Limb (tissue), 2 donors: ENCODE results near the gene D2HGDH.
"Not testable (repeated sequence)": the region's sequence is repeated elsewhere in the genome, so short reads cannot be mapped to it uniquely, and the experiment has no call there.

Experiments used
- DNase-seq, 2 donors: peaks; one replicate each; pipeline ENCODE4 v3.0.0-alpha.2; 2016; ENCODE audit errors: extremely low spot score in 2 of 2

The D2HGDH gene

DNA sequence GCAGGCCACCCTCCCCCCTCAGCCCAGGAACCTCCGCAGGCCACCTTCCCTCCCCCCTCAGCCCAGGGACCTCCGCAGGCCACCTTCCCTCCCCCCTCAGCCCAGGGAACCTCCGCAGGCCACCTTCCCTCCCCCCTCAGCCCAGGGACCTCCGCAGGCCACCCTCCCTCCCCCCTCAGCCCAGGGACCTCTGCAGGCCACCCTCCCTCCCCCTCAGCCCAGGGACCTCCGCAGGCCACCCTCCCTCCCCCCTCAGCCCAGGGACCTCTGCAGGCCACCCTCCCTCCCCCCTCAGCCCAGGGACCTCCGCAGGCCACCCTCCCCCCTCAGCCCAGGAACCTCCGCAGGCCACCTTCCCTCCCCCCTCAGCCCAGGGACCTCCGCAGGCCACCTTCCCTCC, 71.8 kb downstream of the D2HGDH start:
- not testable (repeated sequence) for DNase-seq

DNA sequence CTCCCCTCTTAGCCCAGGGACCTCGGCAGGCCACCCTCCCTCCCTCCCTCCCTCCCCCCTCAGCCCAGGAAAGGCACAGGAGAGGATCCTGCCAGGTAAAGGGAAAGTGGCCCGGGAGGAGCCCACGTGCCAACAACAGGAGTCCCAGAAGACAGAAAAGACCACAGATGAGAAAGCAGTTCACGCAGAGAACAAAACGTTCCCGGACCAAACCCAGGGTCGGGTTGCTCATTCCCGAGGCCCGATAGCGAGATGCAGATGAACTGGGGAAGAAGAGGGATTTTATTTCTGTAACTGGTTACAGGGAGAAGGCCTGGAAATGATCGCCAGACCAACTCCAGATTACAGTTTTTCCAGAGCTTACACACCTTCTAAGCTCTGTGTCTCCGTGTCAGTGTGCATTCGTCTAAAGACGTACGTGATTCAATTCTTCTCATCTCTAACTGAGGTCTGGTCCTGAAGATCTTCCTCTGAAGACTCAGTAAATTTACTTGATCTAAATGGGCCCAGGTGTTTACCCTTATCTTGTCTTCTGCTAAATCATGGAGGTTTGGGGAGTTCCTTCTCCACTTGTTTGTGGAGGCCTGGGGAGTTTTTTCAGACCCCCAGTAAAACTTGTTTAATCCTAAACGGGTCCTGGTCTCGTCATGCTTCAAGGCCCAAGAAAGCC, 73.8 kb downstream of the D2HGDH start:
- DNase-seq: peak in 1 of 2 donors; percentile 26

DNA sequence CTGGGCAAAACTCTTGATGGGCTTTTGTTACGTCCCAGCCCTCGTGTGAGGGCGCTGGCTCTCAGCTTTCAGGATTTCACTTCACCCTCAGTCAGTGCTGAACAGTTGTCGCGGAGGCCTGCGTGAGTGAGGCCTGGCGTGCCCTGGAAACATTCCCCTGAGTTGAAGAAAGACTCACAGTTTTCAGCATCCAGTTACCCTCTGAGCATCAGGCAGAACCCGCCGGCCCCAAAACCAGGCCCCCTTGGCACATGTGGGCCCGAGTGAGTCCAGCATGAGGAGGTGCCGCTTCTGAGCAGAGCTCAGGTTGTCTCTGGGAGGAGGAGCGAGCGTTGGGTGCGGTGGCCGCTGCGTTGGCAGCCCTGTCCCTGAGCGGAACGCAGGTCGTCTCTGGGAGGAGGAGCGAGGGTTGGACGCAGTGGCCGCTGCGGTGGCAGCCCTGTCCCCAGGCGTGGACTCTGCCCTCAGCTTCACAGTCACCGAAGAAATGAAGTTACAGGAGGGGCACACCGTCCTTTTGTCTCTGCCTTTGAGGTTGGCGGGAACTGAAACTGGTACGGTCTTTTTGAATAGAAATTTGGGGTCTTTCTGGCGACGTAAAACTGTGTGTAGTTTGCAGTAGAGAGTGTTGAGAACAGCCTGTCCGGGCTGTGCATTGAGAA, 74.4 kb downstream of the D2HGDH start, which contains the start of gene NEU4:
NEU4 (plus strand) TSS at position 473 of the 662 bp plus-strand sequence. CDS start 5,292 bp downstream, outside the sequence.
- DNase-seq: peak in 1 of 2 donors; percentile 43

DNA sequence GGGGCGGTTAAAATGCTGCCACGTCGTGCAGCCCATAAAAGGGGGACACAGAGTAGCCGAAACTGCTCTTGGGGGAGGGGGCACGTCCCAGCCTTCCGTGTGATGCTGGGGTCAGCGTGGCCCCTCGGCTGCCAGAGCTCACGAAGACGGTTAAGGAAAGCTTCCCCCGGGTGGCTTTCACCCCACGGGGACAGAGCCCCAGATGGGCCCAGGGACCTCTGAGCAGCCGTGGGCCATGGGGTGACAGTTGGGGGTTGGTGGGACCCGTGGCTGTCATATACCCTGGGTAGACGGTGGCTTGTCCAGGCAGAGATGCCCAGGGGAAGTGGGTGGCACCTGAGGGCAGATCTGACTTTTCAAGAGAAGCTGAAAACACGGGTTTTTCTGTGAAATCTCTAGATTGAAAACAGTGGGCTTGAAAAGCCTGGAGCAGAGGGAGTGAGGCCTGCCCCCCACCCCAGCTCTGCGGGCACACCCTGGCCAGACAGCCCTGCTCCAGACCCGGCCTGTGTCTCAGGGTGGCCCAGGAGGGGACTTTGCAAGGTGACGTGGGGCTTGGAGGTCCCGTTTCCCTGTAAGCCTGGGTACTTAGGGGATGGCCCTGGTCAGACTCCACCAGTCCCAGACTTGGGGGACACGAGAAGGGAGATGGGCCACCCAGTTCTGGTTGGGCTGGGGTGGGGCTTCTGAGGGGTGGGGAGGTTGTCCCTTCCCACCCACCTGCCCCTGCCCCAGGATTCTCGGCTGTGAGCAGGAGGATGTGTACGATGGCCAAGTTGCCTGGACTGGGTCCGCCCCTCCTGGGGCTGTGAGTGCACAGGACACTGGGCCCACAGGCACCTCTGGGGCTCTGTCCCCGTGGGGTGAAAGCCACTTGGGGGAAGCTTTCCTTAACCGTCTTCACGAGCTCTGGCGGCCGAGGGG, 75.2 kb downstream of the D2HGDH start:
- DNase-seq: peak in 1 of 2 donors; percentile 29

DNA sequence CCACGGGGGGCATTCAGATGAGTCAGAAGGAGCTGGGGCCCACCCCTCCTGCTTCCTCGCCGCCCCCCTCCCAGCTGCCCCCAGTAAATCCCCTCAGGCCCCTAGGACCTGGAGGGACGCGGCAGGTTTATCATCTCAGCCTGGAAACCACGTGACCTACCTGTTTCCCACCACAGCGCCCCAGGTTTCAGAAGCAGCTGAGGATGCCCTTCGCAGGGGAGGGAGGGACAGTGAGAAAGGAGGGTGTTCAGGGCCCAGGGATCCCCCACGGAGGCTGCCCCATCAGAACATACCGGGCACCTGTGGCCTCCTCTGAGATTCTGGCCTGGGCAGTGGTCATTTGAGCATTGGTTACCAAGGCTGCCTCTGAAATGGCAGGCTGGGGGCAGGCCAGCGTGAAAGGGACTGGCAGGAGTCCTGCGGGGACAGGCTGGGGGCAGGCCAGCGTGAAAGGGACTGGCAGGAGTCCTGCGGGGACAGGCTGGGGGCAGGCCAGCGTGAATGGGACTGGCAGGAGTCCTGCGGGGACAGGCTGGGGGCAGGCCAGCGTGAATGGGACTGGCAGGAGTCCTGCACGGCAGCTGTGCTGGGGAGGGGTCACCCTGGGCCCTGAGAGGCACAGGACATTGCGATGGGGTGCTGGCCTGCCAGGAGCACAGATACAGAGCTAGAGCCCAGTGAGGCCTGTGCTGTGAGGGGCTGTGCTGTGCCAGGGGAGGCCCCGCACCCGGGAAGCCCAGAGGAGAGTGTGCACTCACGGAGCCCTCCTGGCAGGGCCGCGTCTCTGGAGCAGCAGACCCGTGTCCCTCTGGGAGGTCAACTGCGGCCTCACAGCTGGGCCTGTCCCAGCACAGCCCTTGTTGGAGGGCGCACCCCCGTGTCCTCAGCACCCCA, 76.1 kb downstream of the D2HGDH start:
- peak in 1 of 2 donors; percentile 26 for DNase-seq

DNA sequence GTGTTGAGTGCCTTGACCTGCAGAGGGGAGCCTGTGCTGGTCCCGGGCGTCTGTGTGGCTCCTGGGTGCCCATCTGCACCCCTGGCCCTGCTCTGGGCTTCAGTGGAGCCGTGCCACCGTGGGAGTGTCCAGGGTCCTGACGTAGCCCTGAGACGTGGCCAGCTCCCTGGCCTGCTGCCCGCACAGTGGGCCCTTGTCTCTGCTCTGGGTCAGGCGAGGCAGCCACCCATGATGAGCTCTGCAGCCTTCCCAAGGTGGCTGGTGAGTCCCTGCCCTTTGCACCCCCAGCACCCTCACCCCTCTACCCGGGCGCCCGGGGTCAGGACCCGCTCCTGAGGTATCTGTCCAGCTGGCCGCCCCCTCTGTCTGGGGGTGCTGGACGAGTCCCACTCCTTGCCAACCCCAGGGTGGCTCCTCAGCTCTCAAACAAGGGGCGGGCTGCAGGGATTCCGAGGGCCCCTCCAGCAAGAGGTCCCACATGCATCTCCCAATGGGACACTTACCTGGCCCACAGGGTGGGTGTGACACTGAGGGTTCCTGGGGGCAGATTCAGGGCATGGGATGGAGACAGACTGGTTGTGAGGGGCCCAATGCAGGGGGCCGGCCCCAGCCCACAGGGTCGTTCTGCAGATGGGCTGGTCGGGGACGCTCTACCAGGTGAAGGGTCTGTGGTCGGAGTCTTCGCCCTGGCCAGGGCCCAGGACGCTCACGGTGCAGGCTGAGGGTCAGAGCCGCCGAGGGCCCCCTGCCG, 76.9 kb downstream of the D2HGDH start:
- no peak for DNase-seq

DNA sequence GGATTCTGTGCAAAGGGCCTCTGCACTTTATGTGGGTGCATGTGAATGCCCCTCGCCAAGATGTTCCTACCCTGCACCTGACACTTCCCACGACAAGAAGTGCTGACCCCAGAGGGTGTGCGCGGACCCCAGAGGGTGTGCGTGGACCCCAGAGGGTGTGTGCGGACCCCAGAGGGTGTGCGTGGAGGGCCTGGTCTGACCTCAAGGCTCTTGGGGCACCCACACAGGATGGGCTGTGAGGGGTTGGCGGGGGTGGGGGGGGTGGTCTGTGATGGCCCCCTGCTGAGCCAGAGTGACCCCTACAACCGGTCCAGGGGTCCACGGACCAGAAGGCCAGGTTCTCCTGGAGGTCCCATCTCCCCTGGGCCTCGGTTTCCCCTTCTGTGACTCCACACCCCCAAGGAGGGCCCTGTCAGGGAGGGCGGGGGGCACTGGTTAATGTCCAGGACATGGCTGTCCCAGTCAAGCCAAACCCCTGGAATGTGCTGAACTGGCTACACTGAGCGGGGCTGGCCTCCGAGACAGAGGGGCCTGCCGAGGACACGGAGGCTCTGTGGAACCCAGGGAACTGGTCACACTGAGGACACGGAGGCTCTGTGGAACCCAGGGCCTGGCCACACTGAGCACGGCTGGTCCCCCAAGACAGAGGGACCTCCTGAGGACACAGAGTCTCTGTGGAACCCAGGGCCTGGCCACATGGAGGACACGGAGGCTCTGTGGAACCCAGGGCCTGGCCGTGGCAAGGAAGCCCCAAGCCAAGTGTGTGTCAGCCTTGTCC, 77.7 kb downstream of the D2HGDH start:
- no peak for DNase-seq

DNA sequence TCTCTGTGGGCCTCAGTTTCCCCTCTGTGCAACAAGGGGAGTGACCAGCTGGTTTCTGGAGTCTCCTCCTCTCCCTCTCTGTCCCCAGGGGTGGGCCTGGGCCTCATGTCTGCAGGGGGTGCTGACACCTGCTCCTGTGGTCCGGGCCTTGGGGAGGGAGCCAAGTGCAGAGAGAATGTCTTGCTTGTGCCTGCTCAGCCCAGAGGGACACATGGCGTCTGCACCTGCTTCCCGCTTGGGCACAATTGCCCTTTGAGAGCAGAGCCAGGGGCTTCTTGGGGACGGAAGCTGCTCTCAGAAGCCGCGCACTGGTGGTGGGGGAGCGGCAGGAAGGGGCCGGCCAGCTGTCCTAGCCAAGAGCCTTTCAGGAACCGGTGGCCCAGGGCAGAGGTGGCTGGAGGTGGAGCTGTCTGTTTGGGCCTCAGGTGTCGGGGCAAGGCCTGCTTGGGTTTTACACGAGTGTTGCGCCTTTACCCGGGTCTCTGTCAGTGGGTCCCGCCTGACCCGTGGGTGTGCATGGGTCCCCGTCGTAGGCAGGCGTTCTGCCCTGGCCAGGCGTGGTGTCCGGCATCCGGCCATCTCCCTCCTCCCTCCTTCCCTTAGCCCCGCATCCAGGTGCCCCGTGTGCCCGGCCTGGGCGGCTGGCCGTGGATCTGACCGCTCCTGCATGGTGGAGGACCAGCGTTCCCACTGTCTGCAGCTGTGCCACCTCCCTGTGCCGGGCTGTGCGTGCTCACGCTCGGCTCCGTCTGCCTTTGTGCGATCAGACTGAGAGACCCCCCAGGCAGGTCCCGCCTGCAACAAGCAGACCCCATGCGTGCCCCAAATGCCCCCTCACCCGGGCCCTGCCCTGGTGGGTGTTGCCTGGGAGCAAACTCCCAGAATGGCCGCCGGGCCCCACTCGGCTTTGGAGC, 78.6 kb downstream of the D2HGDH start:
- DNase-seq: peak in 1 of 2 donors; percentile 41

DNA sequence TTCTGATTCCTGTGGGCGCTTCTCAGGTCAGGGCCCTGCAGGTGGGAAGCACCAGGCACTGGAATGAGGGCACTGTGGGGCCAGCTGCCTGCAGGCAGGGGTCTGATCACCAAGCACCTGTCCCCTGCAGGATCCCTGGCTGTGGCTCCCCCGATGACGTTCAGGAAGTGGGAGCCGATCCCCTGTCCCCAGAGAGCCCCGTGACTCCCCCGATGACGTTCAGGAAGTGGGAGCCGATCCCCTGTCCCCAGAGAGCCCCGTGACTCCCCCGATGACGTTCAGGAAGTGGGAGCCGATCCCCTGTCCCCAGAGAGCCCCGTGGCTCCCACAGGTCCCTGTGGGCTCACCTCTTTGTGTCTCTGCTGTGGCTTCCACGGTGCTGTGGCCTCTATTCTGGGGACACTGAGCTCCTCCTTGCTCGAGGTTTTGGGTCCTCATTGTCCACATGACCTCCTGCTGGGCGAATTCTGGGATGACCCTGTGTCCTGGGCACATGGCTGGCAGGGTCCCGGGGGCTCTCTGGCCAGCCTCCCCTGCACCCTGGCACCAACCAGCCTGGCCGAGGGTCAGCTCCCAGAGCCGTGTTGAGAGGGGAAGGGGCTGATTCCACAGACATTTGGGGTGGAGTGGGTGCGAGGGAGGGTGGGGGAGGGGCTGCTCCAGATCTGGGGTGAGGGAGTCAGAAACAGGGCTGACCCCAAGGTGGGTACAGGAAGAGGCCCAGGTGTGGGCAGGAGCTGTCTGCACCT, 79.4 kb downstream of the D2HGDH start:
- DNase-seq: no peak

DNA sequence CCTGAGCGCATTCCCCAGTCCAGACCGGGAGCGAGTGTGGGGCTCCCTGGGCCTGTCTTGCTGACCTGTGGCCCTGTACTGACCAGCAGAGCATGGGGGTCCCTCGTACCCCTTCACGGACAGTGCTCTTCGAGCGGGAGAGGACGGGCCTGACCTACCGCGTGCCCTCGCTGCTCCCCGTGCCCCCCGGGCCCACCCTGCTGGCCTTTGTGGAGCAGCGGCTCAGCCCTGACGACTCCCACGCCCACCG, 79.9 kb downstream of the D2HGDH start:
- DNase-seq: no peak

DNA sequence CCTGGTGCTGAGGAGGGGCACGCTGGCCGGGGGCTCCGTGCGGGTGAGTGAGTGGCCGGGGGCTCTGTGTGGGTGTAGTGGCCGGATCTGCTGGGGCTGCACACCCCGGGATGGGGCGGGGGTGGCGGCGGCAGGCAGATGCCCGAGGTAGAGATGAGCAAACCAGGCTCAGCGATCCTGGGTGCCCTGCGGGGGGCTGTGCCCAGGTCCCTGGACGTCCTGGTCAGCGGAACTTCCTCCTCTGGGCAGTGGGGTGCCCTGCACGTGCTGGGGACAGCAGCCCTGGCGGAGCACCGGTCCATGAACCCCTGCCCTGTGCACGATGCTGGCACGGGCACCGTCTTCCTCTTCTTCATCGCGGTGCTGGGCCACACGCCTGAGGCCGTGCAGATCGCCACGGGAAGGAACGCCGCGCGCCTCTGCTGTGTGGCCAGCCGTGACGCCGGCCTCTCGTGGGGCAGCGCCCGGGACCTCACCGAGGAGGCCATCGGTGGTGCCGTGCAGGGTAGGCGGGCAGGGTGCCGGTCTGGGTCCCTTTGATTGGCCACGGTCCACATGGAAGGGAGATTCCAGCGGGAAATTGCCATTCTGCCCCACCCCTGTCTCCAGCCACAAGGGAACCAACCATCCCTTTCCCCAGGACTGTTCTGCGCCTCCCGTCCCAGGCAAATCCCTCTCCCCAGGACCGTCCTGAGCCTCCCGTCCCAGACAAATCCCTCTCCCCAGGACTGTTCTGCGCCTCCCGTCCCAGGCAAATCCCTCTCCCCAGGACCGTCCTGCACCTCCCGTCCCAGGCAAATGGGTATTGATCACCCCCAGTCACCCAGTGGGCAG, 80.4 kb downstream of the D2HGDH start:
- no peak for DNase-seq

DNA sequence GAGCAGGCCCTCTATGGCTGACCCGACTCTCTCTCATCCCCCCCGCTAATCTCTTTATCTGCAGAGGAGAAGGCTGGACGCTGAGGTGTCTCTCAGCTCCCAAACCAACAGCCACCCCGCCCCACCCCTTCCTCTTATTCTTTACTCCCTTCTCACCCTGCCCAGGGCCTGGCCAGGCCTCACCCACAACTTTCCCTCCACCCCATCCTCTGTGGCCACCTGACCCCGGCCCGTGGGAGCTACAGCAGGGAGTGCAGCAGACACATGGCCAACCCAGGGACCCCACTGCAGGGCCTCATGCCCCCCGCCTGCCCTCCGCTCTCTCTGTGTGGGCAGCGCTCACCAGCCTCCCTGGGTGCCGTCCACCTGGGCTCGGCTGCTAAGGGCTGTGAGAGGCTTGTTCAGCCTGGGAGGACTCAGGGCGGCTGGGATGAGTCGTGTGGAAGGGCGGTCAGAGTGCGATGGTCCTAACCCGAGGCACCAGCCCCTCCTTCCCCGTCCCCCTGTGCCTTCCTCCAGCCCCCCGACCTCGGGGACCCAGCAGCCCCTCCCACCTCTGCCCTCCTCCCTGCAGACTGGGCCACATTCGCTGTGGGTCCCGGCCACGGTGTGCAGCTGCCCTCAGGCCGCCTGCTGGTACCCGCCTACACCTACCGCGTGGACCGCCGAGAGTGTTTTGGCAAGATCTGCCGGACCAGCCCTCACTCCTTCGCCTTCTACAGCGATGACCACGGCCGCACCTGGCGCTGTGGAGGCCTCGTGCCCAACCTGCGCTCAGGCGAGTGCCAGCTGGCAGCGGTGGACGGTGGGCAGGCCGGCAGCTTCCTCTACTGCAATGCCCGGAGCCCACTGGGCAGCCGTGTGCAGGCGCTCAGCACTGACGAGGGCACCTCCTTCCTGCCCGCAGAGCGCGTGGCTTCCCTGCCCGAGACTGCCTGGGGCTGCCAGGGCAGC, 81.3 kb downstream of the D2HGDH start:
- DNase-seq: no peak

DNA sequence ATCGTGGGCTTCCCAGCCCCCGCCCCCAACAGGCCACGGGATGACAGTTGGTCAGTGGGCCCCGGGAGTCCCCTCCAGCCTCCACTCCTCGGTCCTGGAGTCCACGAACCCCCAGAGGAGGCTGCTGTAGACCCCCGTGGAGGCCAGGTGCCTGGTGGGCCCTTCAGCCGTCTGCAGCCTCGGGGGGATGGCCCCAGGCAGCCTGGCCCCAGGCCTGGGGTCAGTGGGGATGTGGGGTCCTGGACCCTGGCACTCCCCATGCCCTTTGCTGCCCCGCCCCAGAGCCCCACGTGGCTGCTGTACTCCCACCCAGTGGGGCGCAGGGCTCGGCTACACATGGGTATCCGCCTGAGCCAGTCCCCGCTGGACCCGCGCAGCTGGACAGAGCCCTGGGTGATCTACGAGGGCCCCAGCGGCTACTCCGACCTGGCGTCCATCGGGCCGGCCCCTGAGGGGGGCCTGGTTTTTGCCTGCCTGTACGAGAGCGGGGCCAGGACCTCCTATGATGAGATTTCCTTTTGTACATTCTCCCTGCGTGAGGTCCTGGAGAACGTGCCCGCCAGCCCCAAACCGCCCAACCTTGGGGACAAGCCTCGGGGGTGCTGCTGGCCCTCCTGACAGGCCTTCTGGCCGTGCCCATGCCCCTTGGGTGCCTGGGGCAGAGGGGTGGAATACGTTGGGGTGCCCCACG, 82.1 kb downstream of the D2HGDH start:
- DNase-seq: no peak

DNA sequence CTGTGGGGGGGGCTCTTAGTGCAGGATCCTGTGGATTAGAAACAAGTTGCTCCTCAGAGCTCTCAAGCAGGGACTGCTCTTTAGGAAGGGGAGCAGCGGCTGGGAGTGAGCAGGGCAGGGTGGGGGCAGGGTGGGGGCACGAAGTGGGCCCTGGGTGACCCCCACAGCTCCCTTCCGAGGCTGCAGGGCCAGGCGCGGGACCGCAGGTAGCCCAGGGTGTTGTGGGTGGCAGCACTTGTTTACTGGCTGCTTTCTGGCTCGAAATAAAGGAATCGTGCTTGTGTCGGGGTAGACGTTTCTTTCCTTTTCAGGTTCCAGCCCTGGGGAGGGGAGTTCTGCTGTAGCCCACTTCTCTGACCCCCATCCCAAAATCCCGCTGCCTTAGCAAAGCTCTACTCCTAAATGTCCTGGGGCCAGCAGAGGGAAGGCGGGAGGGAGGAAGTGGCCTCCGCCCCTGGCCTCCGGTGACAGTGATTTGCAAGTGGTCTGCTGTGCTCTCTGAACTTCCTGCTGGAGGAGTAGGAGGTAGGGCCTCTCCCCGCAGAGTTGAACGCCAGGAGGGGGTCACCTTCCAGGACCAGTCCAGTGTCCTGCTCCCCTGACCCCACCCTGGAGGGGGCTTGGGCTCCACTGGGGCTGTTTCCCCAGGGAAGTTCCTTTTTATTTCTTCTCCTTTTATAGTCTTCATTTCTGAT, 82.8 kb downstream of the D2HGDH start:
- DNase-seq: no peak

DNA sequence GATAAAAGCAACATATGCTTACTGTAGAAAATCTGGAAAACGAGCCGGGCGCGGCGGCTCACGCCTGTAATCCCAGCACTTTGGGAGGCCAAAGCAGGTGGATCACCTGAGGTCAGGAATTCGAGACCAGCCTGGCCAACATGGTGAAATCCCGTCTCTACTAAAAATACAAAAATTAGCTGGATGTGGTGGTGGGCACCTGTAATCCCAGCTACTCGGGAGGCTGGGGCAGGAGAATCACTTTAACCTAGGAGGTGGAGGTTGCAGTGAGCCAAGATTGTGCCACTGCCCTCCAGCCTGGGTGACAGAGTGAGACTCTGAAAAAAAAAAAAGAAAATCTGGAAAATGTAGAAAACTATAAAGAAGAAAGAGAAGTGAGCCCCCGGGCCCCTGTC, 83.4 kb downstream of the D2HGDH start:
- not testable (repeated sequence) for DNase-seq
